ENCODE measurements around the gene FHIT.

Gene FHIT

DNA sequence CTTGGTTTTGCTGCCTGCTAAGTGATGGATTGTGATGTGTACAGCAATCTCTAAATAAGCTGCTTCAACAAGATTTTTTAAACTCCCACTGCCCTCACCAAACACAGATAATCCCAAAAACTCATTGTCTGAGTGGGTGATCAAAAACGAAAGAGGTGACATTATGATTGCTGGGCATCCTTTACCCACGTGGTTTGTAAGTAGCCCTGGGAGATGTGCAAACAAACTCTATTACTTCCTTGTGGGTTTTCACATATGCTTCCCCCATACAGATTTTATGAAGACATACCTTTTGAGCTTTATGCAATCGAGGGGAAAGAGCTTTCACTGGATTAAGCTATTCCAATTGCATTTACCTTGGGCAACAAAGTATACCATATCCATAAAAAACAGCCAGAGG, 1000.4 kb downstream of the FHIT start:
- no peak for DNase-seq

GRCh38 chr3:60250206-60250605, 1001.0 kb downstream of the FHIT start:
- no peak for DNase-seq

DNA sequence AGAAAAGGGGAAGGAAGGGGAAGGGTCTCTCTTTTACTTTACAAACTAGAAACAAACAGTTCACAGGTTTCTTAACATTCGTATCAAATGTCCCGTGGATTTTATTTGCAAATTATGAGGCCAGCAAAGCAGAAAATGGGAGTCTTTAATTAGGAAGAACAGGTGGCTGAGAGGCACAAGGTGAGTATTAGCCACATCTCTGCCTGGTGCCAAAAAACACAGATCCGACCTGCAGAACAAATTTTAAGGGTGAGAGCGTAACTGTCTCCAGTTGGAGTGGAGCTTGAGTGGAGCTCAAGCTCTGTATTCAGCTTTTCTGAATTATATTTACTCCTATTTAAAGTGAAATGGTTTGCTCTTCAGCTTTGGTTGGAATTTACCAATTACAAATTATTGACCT, 1004.9 kb downstream of the FHIT start:
- DNase-seq, result no peak

DNA sequence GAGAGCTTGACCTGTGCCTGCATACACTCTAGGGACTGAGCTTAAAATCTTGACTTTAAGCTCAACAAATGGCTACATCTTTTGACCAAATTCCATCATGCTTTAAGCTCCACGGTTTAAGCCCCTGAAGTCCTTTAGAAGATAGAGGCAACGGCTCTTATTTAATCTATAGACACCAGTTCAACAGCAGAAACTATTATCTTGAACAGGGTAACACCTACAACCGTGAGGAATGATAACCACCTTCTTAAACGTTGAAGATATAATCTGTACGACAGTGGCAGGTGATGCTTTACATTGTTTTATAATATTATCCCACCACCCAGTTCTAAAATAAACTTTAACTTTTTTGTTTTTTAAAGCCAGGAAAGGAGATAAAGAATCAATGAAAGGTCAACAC, 1007.8 kb downstream of the FHIT start:
- DNase-seq, result no peak

DNA sequence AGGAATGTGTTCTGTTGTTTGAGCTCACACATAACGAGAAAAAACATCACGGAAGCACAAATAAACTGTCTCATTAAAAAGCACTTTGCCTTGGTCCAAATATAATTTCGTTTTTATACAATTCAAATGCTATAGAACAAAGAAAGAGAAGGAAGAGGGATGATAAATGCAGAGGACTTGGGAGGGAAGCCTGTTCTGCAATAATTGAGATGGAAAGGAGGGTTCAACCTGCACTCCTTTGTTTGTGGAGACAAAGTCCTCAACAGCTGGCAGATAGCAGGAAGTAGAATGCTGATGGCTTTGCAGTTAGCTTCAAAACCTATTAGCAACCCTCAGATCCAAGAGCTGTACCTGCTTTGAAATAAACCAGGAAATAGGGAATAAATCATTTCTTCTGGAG, 1010.8 kb downstream of the FHIT start:
- DNase-seq, result no peak

DNA sequence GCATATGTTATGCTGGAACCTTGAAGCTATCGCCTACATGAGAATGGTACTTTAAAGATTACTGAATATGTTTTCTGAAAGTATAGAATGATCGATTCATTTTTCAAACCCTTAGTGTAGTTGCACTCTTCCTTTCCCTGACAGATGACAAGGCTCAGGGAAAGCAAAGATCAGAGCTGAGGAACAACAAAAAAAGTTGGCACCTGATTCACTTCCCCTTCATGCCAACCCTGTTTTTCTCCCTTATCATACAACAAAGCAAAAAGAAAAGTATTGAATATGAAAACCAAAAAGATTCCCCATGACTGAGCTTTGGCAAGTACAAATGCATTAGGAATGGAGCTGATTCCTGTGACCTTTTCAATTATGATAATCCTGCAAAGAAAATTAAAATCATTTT, 1012.7 kb downstream of the FHIT start:
- DNase-seq, result no peak

- DNase-seq, result no peak
Observed at GRCh38 chr3:60229502-60229901, 1021.8 kb downstream of the FHIT start.

DNA sequence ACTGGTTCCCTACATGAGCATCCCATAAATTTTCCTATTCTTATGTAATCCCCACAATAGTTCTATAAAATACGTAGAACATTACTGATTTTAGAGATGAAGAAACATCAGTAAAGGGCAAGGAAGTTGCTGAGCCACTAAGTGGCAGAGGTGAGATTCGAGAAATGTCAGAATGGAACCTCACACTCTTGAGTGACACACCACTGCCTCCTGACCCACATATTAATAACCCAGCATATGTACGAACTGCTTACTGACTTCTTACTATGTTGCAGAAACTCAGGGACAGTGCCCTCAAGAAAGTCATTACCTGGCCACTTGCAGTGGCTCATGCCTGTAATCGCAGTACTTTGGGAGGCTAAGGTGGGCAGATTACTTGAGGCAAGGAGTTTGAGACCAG, 1022.4 kb downstream of the FHIT start:
- no peak for DNase-seq

DNA sequence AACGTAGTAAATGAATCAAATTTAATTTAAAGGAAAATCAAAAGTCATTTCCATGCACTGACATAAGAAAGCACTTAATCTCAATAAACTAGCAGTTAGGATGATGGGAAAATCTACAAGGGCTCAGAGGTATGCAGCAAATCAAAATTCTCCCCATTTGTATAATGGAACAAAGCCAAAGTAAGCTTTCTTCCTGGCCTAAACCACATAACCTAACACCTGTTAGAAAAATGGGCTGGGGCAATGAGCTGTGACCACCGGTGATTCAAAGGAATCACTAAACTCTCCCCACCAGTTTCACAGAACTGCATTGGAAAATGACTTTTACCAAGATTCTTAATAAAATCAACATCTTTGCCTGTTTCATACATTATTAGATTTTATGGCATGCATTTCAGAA, 1024.3 kb downstream of the FHIT start:
- DNase-seq, result no peak

GRCh38 chr3:60225848-60226247, 1025.4 kb downstream of the FHIT start:
- DNase-seq, result no peak

- DNase-seq, result no peak
Observed at GRCh38 chr3:60220768-60221167, 1030.5 kb downstream of the FHIT start.

DNA sequence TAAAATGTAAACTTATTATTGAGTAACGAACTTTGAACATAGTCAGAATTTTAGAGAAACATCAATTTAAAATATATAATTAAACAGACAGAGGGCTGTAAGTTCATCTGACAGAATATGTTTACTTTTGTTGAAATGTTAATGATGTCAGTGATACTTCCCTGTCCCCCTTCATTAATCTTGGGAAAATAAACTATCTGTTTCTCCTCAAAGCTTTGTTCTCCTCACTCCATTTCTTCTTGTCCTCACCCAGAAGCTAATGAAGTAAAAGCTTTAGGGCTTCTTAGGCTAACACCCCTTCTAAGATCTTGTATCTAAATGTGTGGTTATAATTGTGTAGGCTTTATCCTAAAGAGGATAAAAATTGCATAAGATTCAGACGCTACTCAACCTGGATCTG, 1031.8 kb downstream of the FHIT start:
- no peak for DNase-seq

DNA sequence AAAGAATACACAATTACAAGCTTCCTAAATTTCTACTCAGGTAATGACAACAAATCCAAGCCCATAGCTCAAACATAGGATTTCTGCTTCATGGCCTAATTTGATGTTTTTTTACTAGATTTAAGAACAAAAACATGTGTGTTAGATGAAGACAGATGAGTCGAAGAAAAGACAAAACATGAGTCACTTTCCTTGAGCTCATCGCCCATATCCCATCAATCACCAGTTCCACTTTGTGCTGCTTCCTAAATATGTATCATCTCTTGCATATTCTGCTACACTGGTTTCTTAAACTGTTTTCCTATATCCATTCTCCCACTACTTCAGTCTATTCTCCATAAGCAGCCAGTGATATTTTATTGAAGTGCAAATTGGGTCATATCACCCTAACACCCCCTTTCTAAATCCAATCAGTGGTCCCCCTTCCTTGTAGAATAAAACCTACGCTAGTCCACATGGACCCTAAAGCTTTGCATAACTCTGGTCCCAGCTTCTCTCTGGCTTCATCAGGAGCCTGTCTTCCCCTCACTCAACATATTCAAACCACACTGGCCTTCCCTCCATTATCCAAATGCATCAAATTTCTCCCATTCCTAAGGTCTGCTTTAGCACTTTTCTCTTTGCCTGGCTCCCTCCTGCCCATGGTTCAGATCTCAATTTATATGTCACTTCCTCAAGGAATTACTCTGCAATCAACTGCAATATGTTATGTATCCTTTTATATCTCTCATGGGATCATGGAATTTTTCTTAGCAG, 1033.9 kb downstream of the FHIT start:
- no peak for DNase-seq

DNA sequence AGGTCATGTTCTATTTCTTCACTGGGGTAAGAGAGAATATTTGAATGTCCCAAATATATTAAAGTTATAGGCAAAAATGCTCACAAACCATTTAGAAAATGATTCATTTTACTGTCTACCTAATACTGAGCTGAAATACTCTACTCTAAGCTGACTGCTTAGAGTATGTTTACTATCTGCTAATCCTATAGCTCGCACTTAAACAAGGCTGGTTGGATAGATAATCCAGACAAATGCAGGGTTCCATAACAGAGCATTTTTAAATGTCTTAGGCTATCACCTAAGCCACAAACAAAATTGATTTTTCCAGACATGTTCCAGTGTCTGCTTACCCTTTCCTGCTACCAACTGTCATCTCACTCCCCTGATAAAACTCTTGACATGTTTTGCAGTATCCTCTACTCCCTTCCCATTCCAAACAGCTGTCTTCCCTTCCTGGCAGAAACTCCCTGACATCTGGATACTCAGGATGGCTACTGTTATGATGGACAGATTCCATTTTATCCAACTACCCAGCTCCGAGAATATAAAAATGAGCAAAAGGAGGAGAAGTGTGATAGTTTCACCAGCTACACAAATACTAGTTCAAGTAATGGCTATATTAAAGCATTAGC, 1034.7 kb downstream of the FHIT start:
- no peak for DNase-seq

DNA sequence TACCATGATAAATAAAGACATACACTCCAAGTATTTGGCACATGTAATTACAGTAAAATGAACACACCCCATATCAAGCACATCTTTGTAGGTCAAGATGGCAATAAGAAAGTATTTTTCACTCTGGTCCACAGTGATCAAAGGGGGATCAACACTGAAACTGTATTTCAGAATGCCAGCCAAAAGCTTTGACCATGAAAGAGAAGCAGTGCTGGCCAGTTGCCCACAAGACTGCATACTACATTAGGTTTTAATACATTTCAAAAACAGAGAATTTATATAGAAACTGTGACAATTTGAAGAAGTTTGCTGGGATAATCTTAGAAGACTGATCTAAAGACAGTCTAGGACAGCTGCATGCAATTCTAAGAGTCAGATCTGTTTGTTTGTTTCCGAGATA, 1035.3 kb downstream of the FHIT start:
- DNase-seq, result no peak

DNA sequence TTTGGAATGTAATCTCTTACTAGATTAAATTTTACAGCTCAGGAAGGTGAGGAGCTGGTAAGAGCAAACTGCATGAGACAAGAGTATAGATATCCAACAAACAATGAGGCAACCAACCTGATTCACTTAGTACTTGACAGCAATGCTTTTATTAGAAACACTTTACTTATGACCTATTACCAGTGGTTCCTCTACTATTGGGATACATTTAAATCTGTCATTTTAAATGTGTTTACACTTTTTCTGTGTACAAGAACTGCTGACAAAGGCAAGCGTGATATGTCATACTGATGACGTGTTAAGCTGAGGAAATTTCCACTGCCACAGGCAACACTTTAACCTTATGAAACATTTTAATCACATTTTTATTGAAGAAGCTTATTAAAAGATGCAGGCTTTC, 1043.3 kb downstream of the FHIT start:
- no peak for DNase-seq

- no peak for DNase-seq
Observed at GRCh38 chr3:60206206-60206605, 1045.0 kb downstream of the FHIT start.

GRCh38 chr3:60202052-60202726, 1049.1 kb downstream of the FHIT start:
- no peak for DNase-seq

DNA sequence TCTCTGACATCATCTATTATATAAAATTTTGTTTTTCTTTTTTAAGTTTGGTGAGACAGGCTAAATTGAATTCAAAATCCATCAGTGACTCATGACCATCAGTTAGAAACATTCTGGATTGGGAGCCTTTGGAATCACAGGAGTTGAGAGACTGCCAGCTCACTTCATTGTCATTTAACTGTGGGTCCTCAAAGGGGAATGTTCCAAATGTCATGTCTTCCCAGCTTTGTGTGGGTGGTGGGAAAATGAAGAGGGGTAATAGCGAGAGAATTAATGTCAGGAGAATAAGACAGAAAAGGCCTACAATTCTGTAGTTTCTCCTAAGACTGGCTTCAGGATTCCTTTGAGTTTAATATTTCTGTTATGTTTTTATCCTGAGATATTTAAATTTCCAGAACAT, 1051.9 kb downstream of the FHIT start:
- DNase-seq, result no peak

- no peak for DNase-seq
Observed at GRCh38 chr3:60198179-60198720, 1053.0 kb downstream of the FHIT start.

DNA sequence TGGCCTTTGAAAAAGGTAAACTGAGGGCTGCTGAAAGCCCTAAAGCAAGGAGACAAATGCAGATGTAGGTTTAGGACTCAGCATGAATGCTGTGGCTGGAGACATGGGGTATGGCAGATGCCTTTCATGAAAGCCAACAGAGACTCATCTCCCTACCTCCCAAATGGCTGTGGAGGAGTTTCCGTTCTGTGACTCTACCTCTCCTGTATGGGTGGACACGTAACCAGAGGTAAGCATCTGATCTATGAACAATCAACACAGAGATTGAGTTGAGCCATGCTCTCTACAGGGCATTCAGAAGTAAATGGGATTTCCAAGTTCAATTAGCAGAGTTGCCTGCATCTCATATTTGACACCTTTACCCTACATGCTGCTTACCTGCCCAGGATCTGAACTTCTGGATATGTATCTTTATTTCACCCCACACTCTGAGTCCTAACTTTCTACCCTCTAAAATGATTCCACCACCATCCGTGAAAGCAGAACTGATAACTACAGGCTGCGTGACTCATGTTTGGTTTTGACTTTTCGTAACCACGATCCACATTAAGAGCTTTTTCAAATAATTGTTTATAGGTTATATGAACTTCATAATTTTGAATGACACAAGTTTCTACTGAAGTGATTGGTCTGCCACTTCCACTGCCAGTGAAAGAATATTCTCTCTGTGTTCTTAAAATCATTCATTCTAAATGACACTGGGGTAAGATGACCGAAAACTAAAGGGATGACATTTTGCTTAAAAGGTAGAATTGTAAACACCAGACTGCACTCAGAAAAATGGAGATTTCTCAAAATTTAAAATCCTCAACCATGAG, 1058.7 kb downstream of the FHIT start:
- DNase-seq, result no peak

GRCh38 chr3:60190073-60190472, 1061.2 kb downstream of the FHIT start:
- DNase-seq, result no peak

DNA sequence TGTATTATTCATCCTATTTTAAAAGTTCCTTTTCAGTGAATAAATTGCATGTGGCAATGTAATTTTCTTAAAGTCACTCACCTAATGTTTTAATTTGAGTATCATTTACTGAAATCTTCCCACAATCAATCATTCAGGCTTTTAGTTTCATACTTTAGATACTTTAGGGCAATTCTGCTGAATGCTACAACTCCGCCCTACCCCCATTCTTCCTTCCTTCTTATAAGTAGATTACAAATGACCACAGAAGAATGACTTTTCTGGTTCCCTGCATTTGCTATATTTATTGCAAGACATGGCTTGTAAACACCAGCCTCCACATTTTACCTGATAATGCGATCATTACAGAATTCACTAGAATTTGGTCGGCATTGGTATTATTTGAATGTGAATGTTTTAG, 1061.9 kb downstream of the FHIT start:
- no peak for DNase-seq
